LNCaP clone FGC (cell line): ENCODE results near the gene ZNF200.
A peak's percentile ranks its signal among the peaks of the same experiment; 100 is the strongest.
"Not testable (repeated sequence)": the region's sequence is repeated elsewhere in the genome, so short reads cannot be mapped to it uniquely, and the experiment has no call there.

Experiments
- DNase-seq: peaks from one replicate; pipeline ENCODE4 v3.0.0-alpha.2; 2011; ENCODE audit warnings: low read depth
- H3K4me3 ChIP-seq: 2 replicates; pipeline ENCODE4 v1.5.1; 2011; ENCODE audit warnings: mild to moderate bottlenecking, low read depth, low read length, control low read depth
- TF ChIP-seq, protein P1 (sequence below): IDR thresholded peaks from 2 replicates; pipeline ENCODE4 v1.5.1; 2012; ENCODE audit warnings: mild to moderate bottlenecking; ENCODE audit not compliant: control insufficient read depth, insufficient read depth; ENCODE audit errors: extremely low read depth

The ZNF200 gene

DNA sequence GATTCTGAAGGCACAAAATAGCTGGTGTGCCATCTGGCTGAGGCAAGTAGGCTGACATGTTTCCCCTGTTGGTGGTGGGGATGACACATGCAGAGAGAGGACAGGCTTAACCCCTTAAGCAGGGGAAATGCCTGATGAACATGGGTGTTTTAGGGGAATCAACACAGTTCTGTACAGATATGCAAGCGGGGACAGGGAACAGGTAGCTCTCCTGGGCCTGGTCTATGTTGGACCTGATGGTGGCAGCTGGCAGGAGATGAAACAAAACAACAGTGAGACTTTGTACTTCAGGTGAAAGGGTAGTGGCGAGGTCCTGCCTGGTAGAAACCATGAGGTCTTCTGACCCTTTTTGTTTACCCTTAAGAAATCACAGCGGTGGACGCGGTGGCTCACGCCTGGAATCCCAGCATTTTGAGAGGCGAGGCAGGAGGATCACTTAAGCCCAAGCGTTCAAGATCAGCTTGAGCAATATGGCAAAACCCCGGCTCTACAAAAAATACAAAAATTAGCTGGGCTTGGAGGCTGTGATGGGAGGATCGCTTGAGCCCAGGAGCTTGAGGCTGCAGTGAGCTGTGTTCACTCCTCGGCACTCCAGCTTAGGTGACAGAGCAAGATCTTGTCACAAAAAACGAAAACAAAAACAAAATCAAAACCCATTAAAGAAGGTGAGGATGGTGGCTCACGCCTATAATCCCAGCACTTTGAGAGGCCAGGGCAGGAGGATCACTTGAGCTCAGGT is 36.5 kb downstream of the ZNF200 start:
- TF ChIP-seq, protein P1, sequence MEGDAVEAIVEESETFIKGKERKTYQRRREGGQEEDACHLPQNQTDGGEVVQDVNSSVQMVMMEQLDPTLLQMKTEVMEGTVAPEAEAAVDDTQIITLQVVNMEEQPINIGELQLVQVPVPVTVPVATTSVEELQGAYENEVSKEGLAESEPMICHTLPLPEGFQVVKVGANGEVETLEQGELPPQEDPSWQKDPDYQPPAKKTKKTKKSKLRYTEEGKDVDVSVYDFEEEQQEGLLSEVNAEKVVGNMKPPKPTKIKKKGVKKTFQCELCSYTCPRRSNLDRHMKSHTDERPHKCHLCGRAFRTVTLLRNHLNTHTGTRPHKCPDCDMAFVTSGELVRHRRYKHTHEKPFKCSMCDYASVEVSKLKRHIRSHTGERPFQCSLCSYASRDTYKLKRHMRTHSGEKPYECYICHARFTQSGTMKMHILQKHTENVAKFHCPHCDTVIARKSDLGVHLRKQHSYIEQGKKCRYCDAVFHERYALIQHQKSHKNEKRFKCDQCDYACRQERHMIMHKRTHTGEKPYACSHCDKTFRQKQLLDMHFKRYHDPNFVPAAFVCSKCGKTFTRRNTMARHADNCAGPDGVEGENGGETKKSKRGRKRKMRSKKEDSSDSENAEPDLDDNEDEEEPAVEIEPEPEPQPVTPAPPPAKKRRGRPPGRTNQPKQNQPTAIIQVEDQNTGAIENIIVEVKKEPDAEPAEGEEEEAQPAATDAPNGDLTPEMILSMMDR, result no peak
- DNase-seq, result no peak
- no peak overlapping the region for H3K4me3 ChIP-seq

DNA sequence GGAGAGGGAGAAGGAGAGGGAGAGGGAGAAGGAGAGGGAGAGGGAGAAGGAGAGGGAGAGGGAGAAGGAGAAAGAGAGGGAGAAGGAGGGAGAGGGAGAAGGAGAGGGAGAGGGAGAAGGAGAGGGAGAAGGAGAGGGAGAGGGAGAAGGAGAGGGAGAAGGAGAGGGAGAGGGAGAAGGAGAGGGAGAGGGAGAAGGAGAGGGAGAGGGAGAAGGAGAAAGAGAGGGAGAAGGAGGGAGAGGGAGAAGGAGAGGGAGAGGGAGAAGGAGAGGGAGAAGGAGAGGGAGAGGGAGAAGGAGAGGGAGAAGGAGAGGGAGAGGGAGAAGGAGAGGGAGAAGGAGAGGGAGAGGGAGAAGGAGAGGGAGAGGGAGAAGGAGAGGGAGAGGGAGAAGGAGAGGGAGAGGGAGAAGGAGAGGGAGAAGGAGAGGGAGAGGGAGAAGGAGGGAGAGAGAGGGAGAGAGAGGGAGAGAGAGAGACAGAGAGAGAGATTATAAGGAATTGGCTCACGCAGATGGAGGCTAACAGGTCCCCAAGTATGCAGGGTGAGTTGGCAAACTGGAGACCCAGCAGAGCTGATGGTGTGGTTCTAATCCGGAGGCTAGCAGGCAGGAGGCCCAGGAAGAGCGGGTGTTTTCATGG is 37.1 kb downstream of the ZNF200 start:
- not testable (repeated sequence) for DNase-seq, H3K4me3 ChIP-seq

DNA sequence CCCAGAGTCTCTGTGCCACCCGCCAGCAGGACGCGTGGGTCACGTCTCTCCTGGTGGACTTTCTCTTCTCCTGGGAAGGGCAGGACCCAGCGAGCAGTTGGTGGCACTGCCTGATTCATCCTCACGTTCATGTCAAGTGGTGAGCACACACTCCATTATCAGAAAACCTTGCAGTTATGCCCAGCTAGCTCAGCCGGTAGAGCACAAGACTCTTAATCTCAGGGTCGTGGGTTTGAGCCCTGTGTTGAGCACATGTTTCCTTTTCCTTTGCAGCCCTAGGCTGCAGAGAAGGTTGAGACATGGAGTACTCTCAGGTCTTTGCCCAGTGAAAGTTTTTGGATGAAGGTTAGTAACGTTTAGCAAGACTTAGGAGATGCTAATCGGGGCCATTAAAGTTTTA is 39.0 kb downstream of the ZNF200 start:
- no peak for DNase-seq
- TF ChIP-seq, protein P1, result no peak
- H3K4me3 ChIP-seq, result no peak overlapping the region

DNA sequence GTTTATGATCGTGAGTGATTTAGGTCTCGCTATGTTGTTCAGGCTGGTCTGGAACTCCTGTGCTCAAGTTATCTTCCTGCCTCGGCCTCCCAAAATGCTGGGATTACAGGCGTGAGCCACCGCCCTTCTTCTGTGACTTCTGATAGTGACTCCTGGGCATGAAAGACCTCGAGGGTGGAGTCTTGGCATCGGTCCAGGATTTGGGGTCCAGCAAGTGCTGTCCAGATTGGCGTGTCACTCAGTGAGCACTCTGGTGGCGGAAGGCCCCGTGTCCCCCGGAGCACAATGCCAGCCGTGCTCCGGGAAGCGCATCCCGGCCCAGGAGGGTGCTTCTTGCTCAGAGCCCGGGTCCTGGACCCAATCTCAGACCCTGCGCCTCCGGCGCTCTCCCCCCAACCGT is 40.2 kb downstream of the ZNF200 start:
- no peak overlapping the region for H3K4me3 ChIP-seq
- TF ChIP-seq, protein P1, result no peak
- DNase-seq, result no peak

DNA sequence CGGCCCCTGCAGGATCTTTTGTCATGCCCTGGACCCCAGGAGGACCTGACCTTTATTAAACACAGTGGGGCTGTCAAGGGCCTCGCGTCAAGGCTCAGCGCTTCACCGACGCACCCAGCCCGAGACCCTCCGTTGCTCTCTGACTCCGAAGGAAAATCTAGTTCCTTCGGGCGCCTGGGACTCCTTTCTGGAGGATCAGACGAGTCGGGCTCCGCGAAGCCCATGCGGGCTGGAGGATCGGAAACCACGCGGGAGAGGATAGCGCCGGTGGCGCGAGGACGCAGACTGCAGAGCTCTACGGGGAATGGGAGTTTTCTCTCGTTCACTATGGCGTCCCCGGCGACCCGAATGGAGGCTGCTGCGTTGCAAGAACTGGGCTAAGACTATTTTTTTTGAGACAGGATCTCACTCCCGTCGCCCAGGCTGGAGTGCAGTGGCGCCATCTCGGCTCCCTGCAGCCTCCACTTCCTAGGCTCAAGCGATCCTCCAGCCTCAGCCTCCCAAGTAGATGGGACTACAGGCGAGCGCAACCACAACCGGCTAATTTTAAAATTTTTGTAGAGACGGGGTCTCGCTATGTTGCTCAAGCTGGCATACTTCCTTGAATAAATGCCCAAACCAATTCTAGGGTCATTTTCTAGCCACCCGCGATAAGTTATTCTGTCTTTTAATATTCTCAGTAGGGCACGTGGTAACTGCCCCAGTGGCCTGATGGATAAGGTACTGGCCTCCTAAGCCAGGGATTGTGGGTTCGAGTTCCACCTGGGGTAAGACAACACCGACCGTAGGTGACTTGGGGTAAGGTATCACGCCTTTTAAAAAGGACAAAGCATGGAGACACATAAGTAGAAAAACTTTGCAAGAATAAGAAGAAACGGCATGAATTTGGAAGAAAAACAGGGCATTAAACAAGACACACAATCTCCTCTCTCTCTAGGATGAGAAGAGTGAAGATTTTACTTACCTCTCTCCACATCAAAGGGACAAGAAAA is 41.4 kb downstream of the ZNF200 start:
- H3K4me3 ChIP-seq, result no peak overlapping the region
- DNase-seq, result no peak
- TF ChIP-seq, protein P1, result no peak

DNA sequence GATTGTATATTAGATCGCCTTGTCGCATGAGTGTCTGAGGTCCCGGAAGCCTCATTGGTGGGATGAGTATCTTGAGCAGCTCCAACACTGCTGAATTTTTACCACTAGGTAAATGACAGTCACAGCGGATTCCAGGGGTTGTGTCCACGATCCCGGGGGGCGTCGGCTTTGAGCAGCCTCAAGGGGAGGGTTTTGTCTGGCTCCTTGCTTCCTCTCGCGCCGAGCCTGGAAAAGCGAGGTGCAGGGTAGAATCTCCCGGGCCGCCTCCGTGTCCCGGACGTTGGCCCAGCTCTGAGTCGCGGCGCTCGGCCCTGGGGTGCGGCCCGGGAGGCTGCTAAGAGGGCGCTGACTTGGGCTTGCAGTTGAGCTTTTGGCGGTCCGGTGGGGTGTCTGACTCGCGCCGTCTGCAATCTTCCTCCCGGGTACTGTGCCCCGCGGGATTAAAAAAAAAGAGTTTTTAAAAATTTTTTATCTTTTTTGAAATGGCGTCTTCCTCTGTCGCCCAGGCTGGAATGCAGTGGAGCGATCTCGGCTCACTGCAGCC is 42.4 kb downstream of the ZNF200 start:
- TF ChIP-seq, protein P1, result no peak
- DNase-seq, result no peak
- no peak overlapping the region for H3K4me3 ChIP-seq

DNA sequence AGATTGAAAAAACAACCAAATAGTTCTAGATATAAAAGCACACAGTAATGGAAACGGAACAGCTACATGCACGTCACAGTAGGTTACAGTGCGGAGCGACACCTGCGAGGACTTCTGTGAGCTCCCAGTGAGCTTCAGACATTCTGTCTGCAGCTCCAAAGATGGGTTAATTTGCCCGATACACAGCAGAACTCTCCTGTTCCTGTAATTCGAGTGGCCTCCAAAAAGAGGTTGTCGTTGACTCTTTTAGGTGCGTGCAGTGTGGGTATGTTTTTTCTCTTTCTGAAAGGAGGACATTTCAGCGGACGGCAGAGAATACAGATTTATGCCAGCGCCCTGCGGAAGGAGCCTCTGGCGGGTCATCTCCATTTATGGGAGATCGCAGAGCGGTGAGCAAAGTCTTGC is 44.0 kb downstream of the ZNF200 start:
- TF ChIP-seq, protein P1, result no peak
- DNase-seq, result no peak
- peak overlapping the region; percentile 70 for H3K4me3 ChIP-seq
